GM12874 (cell line): Measurements from ENCODE around the gene PCSK6.

Experiments used
- CTCF ChIP-seq: IDR thresholded peaks from 2 replicates; pipeline ENCODE4 v1.5.1; 2011; ENCODE audit warnings: low read depth, mild to moderate bottlenecking, control low read depth, low read length, moderate library complexity; ENCODE audit not compliant: insufficient read depth

Gene PCSK6

GRCh38 chr15:101275018-101275417, 214.5 kb downstream of the PCSK6 start:
- TF ChIP-seq CTCF: no peak

GRCh38 chr15:101273534-101273933, 216.0 kb downstream of the PCSK6 start:
- TF ChIP-seq CTCF: no peak

GRCh38 chr15:101272584-101272983, 216.9 kb downstream of the PCSK6 start:
- no peak for TF ChIP-seq CTCF

GRCh38 chr15:101269479-101270223, 219.9 kb downstream of the PCSK6 start:
- TF ChIP-seq CTCF: peak; percentile 52

- no peak for TF ChIP-seq CTCF
Observed at GRCh38 chr15:101267320-101268104, 222.0 kb downstream of the PCSK6 start.

GRCh38 chr15:101266787-101267186, 222.7 kb downstream of the PCSK6 start:
- TF ChIP-seq CTCF: no peak

- TF ChIP-seq CTCF: no peak
Observed at GRCh38 chr15:101266034-101266433, 223.5 kb downstream of the PCSK6 start.
